Activated CD4-positive, alpha-beta T cell treated with anti-CD3 and anti-CD28 coated beads, Interleukin-2, amount 10 ng/mL, durations not matched to agents 7 days and 5 days (primary cell): ENCODE measurements around the gene LZTS2. TPM values are rescaled to one million over a fixed set of nuclear protein-coding genes. Genes with fewer than 3 reads are reported as not detected.

Experiments
- CTCF ChIA-PET: fragments of 350-600 bp; sonication (Branson Sonifier 250); formaldehyde crosslinking; loops from one replicate; lab custom pipeline; 2021; ENCODE audit warnings: antibody characterized with exemption; lab: Charles Lee
- POLR2A ChIA-PET: fragments of 350-600 bp; sonication (Branson Sonifier 250); formaldehyde crosslinking; loops from one replicate; lab custom pipeline; 2021; ENCODE audit warnings: antibody characterized with exemption; lab: Charles Lee
- DNase-seq: peaks from one replicate; pipeline ENCODE4 v3.0.0-alpha.2; 2020
- H3K27ac Mint-ChIP-seq: one replicate; pipeline ENCODE4 v1.8.0; 2021; ENCODE audit warnings: mild to moderate bottlenecking, moderate library complexity, mixed read lengths
- H3K27me3 Mint-ChIP-seq: one replicate; pipeline ENCODE4 v1.8.0; 2021; ENCODE audit warnings: mixed read lengths
- H3K36me3 Mint-ChIP-seq: one replicate; pipeline ENCODE4 v1.8.0; 2021; ENCODE audit warnings: low read depth, mixed read lengths
- H3K4me1 Mint-ChIP-seq: one replicate; pipeline ENCODE4 v1.8.0; 2021; ENCODE audit warnings: mixed read lengths
- H3K4me3 Mint-ChIP-seq: one replicate; pipeline ENCODE4 v1.8.0; 2021; ENCODE audit warnings: mild to moderate bottlenecking, moderate library complexity, mixed read lengths
- H3K9me3 Mint-ChIP-seq: one replicate; pipeline ENCODE4 v1.8.0; 2021; ENCODE audit warnings: mixed read lengths
- total RNA-seq, 2 experiments: library from RNA; stranded (reverse); gene quantifications; one replicate each; pipeline ENCODE4 v1.2.3, GENCODE V29; 2021

Gene LZTS2
- total RNA-seq, 2 experiments from 2014 or later: 17.5 to 18.8 TPM

- ChIA-PET POLR2A (no interaction called here), CTCF (interaction anchor here (0.9 to 1.5 kb wide), 3 partner anchors 16 to 38 kb away, joined by 3 to 5 read pairs (median 4); no protein-coding TSS in a partner anchor)
- H3K27ac Mint-ChIP-seq: no peak overlapping the region
- DNase-seq: no peak
- no peaks in the 10 kb centered on the region for H3K9me3 Mint-ChIP-seq
- no peaks in the 10 kb centered on the region for H3K27me3 Mint-ChIP-seq
- peaks cover 5% of the 10 kb centered on the region for H3K4me1 Mint-ChIP-seq
- H3K36me3 Mint-ChIP-seq: no peaks in the 10 kb centered on the region
- no peak overlapping the region for H3K4me3 Mint-ChIP-seq
Measured at GRCh38 chr10:100980711-100981110, 18.9 kb upstream of the LZTS2 start.

DNA sequence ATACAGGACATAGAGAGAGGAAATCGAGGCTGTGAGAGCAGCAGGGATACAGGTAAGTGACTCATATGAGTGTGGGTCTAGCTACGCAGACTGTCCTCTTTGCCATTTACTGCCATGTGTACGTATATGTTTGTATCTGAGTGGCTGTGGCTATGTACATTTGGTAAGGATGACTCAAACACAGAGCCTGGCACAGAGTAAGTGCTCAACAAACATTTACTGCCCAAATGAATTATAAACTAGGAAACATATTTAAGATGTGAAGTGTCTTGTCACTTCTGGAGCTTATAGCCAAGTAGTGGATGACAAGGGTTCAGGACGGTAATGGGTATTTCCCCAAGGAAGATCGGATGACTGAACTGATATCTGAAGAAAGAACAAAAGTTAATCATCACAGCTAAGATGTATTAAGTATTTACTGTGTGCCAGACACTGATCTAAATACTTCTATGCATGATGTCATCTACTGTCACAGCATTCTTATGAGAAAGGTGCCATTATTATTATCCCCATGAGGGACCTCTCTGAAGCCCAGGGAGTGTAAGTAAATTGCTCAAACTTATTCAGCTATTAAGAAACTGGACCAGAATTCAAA is 18.3 kb upstream of the LZTS2 start:
- no peak overlapping the region for H3K4me3 Mint-ChIP-seq
- H3K27ac Mint-ChIP-seq: no peak overlapping the region
- H3K27me3 Mint-ChIP-seq: no peaks in the 10 kb centered on the region
- no peaks in the 10 kb centered on the region for H3K36me3 Mint-ChIP-seq
- no peak for DNase-seq
- H3K9me3 Mint-ChIP-seq: no peaks in the 10 kb centered on the region
- CTCF ChIA-PET: interaction anchor here (0.9 to 1.5 kb wide), 3 partner anchors 15 to 38 kb away, joined by 3 to 5 read pairs (median 4); no protein-coding TSS in a partner anchor
- peaks cover 11% of the 10 kb centered on the region for H3K4me1 Mint-ChIP-seq
- POLR2A ChIA-PET: interaction anchor here (0.6 kb wide), 1 partner anchor 607 kb away, joined by 3 read pairs; no protein-coding TSS in a partner anchor

GRCh38 chr10:100982916-100983830 is 16.4 kb upstream of the LZTS2 start:
- peaks cover 29% of the 10 kb centered on the region for H3K4me1 Mint-ChIP-seq
- H3K36me3 Mint-ChIP-seq: peaks cover 6% of the 10 kb centered on the region
- no peak overlapping the region for H3K4me3 Mint-ChIP-seq
- H3K27ac Mint-ChIP-seq: no peak overlapping the region
- H3K9me3 Mint-ChIP-seq: no peaks in the 10 kb centered on the region
- DNase-seq: no peak
- H3K27me3 Mint-ChIP-seq: no peaks in the 10 kb centered on the region
- ChIA-PET CTCF (interaction anchor here (2.1 kb wide), 1 partner anchor 14 kb away, joined by 6 read pairs; no protein-coding TSS in a partner anchor), POLR2A (interaction anchor here (0.7 kb wide), 1 partner anchor 48 kb away, joined by 3 read pairs; the partner anchor contains the start of genes PDZD7 and SFXN3)

DNA sequence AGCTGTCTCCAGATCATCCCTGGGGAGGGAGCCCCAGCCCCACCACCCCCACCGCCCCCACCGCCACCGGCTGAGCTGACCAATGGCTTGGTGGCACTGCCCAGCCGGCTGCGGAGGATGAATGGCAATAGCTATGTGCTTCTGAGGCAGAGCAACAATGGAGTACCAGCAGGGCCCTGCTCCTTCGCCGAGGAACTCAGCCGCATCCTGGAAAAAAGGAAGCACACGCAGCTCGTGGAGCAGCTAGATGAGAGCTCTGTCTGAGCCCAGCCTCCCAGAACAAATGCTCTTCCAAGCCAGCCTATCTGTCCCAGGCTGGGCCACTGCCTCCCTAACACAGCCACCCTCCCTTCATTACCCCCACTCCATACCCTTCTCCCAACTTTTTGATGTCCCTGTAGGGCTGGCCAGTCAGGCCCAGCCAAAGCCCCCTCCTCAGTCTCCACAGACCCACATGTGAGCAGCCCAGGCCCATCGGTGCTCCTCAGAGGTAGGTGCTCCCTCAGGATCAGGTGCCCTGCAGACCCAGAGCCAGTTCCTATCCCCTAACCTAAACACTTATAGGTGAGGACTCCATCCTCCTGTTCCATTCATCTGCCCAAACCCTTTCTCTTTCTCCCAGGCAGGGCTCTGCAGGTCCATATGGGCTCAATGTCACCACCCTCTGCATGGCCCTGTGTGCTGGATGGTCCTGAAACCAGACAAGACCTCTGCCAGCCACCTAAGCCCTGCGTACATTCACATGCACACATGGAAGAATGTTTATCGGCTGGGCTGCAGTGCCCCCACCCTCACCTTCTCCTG is 15.5 kb upstream of the LZTS2 start:
- Mint-ChIP-seq H3K4me1 (peaks cover 36% of the 10 kb centered on the region), H3K4me3 (no peak overlapping the region), H3K27me3 (no peaks in the 10 kb centered on the region), H3K27ac (no peak overlapping the region), H3K9me3 (no peaks in the 10 kb centered on the region), H3K36me3 (peaks cover 7% of the 10 kb centered on the region)
- ChIA-PET CTCF (interaction anchor here (1.0 to 2.1 kb wide), 3 partner anchors 13 to 56 kb away, joined by 3 to 6 read pairs (median 4); no protein-coding TSS in a partner anchor), POLR2A (no interaction called here)
- no peak for DNase-seq

DNA sequence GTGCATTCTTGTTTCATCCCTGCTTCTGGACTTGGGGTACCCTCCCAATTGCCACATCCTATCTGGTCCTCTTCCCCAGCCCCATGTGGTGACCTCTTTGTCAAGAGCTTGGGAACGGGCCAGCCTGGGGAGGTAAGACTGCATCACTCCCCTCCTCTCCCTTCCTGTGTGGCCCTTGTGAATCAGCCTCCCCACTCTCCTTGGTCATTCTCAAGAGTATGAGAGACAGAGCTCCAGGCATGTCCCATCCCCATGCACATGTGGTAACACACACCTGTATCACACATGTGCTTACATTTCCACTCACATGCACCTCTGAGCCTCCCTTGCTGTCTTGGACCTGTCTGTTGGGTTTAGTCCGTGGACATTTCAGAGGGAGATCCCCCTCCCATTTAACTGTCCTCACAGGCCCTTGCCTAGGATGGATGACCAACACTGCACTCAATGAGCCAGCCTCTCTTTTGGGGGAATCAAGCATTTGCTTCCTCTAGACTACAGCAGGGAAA is 14.9 kb upstream of the LZTS2 start:
- POLR2A ChIA-PET: no interaction called here
- DNase-seq: no peak
- H3K36me3 Mint-ChIP-seq: peaks cover 9% of the 10 kb centered on the region

DNA sequence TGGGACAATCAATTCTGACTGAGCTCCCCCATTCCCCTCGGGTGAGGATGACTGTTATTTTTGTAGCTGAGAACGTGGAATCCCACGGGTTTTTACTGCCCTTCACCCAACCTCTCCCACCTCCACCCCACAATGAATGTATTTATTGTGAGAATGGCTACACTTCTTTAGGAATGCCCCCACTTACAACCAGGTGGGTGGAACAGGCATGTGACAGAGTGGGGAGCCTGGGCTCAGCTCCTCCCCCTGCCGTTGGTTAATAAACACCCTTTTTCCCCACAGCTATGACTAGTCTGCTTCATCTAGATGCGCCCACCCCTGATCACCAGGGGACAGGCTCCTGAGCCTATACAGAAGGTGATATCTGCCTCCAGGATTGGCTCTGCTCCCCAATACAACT is 14.3 kb upstream of the LZTS2 start:
- Mint-ChIP-seq H3K27me3 (no peaks in the 10 kb centered on the region), H3K4me1 (peaks cover 38% of the 10 kb centered on the region), H3K4me3 (no peak overlapping the region), H3K36me3 (peaks cover 10% of the 10 kb centered on the region), H3K27ac (no peak overlapping the region), H3K9me3 (no peaks in the 10 kb centered on the region)
- DNase-seq: no peak
- ChIA-PET POLR2A (no interaction called here), CTCF (interaction anchor here (0.9 to 1.1 kb wide), 3 partner anchors 13 to 55 kb away, joined by 3 to 4 read pairs (median 3); partner anchors contain the start of gene LZTS2)

More for the DNA sequence above, 14.9 kb upstream of the LZTS2 start:
- H3K4me1 Mint-ChIP-seq: peaks cover 37% of the 10 kb centered on the region
- H3K9me3 Mint-ChIP-seq: no peaks in the 10 kb centered on the region
- no peak overlapping the region for H3K4me3 Mint-ChIP-seq
- CTCF ChIA-PET: interaction anchor here (1.0 to 1.1 kb wide), 2 partner anchors 13 to 56 kb away, joined by 3 to 4 read pairs; no protein-coding TSS in a partner anchor
- no peak overlapping the region for H3K27ac Mint-ChIP-seq
- no peaks in the 10 kb centered on the region for H3K27me3 Mint-ChIP-seq

DNA sequence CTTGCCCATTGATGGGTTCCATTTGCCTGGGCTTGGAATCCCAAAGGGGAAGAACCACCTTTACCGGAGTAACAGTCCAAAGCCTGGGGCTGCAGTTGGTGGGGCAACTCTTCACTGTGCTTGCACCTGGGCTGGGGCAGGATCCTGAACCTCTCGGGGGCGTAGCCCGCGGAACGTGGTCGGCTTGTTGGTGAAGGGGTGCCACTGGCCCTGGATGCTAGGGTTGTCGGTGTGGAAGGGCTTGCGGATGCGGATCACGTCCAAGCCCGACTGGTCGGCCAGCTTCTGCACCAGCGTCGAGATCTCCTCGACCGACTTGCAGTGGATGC is 13.0 kb upstream of the LZTS2 start:
- H3K36me3 Mint-ChIP-seq: peaks cover 22% of the 10 kb centered on the region
- no peak for DNase-seq
- no peaks in the 10 kb centered on the region for H3K27me3 Mint-ChIP-seq
- H3K4me3 Mint-ChIP-seq: peak overlapping the region; percentile 89
- H3K4me1 Mint-ChIP-seq: peaks cover 42% of the 10 kb centered on the region
- POLR2A ChIA-PET: no interaction called here
- CTCF ChIA-PET: interaction anchor here (1.1 to 1.3 kb wide), 2 partner anchors 16 to 28 kb away, joined by 3 to 6 read pairs; no protein-coding TSS in a partner anchor
- no peaks in the 10 kb centered on the region for H3K9me3 Mint-ChIP-seq
- H3K27ac Mint-ChIP-seq: no peak overlapping the region

DNA sequence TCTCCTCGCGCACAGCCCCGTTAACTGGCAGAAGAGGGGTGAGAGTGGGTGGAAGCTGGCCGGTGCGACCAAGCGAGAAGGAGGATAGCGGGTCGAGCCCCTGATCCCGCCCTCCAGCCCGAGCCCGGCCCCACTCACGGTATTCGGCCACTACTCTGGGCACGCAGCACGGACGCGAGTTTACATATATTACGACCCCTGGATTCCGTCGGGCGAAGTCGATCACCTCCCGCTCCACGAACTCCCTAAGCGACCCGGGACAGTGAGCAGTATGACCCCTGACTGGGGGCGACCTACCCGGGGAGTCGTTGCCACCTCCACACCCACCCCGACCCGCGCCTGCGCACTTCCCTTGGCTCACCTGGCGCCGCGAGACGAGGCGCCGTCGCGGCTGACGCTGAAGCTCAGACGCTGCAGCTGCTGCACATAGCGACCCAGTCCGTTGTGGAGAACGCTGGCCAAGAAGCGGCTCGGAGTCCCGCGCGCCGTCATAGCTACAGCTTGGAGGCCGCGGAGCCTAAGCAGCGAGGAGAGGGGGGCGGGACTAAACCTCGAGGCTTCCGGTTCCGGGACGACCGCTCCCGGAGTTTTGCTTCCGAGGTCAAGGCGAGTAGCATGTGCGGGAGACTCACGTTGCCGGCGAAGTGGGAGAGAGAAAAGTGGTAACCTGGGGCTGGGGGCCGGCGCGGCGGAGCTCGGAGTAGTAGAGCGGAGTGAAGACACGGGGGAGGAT is 12.5 kb upstream of the LZTS2 start, which contains the start of the genes MRPL43 and TWNK:
Gene MRPL43, minus strand, starts transcription at position 546 of the 733 bp plus-strand sequence. Its CDS starts 54 bp downstream, at position 492.
Gene TWNK, plus strand, starts transcription at position 592 of the 733 bp plus-strand sequence. CDS start 668 bp downstream, outside the sequence.
- DNase-seq: peak; percentile 90
- H3K4me1 Mint-ChIP-seq: peaks cover 42% of the 10 kb centered on the region
- CTCF ChIA-PET: interaction anchor here (0.6 to 1.3 kb wide), 3 partner anchors 16 to 32 kb away, joined by 3 to 6 read pairs (median 5); no protein-coding TSS in a partner anchor
- H3K27ac Mint-ChIP-seq: peak within 1 kb of the TSS; percentile 83
- no peaks in the 10 kb centered on the region for H3K9me3 Mint-ChIP-seq
- no peaks in the 10 kb centered on the region for H3K27me3 Mint-ChIP-seq
- POLR2A ChIA-PET: no interaction called here
- peak within 1 kb of the TSS; percentile 89 for H3K4me3 Mint-ChIP-seq
- H3K36me3 Mint-ChIP-seq: peaks cover 22% of the 10 kb centered on the region

GRCh38 chr10:100987685-100988049 is 11.9 kb upstream of the LZTS2 start:
- H3K4me3 Mint-ChIP-seq: peak overlapping the region; percentile 89
- H3K27ac Mint-ChIP-seq: peak overlapping the region; percentile 83
- no peaks in the 10 kb centered on the region for H3K27me3 Mint-ChIP-seq
- H3K4me1 Mint-ChIP-seq: peaks cover 42% of the 10 kb centered on the region
- CTCF ChIA-PET: interaction anchor here (0.6 to 1.9 kb wide), 4 partner anchors 10 to 33 kb away, joined by 3 to 14 read pairs (median 6); no protein-coding TSS in a partner anchor
- peaks cover 23% of the 10 kb centered on the region for H3K36me3 Mint-ChIP-seq
- DNase-seq: no peak
- POLR2A ChIA-PET: no interaction called here
- H3K9me3 Mint-ChIP-seq: no peaks in the 10 kb centered on the region

GRCh38 chr10:100988166-100988565 is 11.4 kb upstream of the LZTS2 start:
- no peak for DNase-seq
- peaks cover 23% of the 10 kb centered on the region for H3K36me3 Mint-ChIP-seq
- POLR2A ChIA-PET: no interaction called here
- H3K27ac Mint-ChIP-seq: peak overlapping the region; percentile 83
- H3K4me1 Mint-ChIP-seq: peaks cover 42% of the 10 kb centered on the region
- H3K9me3 Mint-ChIP-seq: no peaks in the 10 kb centered on the region
- H3K4me3 Mint-ChIP-seq: peak overlapping the region; percentile 89
- CTCF ChIA-PET: interaction anchor here (1.6 to 1.9 kb wide), 2 partner anchors 9 to 21 kb away, joined by 3 to 14 read pairs; no protein-coding TSS in a partner anchor
- H3K27me3 Mint-ChIP-seq: no peaks in the 10 kb centered on the region

DNA sequence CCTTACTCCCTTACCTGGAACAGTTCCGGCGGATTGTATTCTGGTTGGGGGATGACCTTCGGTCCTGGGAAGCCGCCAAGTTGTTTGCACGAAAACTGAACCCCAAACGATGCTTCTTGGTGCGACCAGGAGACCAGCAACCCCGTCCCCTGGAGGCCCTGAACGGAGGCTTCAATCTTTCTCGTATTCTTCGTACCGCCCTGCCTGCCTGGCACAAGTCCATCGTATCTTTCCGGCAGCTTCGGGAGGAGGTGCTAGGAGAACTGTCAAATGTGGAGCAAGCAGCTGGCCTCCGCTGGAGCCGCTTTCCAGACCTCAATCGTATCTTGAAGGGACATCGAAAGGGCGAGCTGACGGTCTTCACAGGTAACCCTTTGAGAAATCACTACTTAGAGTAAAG is 10.5 kb upstream of the LZTS2 start:
- Mint-ChIP-seq H3K36me3 (peaks cover 23% of the 10 kb centered on the region), H3K4me1 (peaks cover 42% of the 10 kb centered on the region), H3K4me3 (no peak overlapping the region), H3K27ac (no peak overlapping the region), H3K9me3 (no peaks in the 10 kb centered on the region), H3K27me3 (no peaks in the 10 kb centered on the region)
- DNase-seq: no peak
- ChIA-PET POLR2A (no interaction called here), CTCF (interaction anchor here (1.6 to 1.9 kb wide), 2 partner anchors 8 to 22 kb away, joined by 3 to 14 read pairs; no protein-coding TSS in a partner anchor)
